Astrocyte (in vitro differentiated cells and primary cell): ENCODE results near the gene PTPRT. TPM values are rescaled to one million over a fixed set of nuclear protein-coding genes. Genes with fewer than 3 reads are reported as not detected.

Experiments used
- DNase-seq: peaks from one replicate; pipeline ENCODE4 v3.0.0-alpha.2; 2010; ENCODE audit warnings: low read depth
- FAIRE-seq: peaks from 2 replicates; lab custom pipeline; 2011; peaks lifted over from hg19 to GRCh38; lab: Jason Lieb, UNC
- H2AFZ ChIP-seq: 2 replicates; pipeline ENCODE4 v1.6.0; 2012; ENCODE audit warnings: low read depth, low read length, inconsistent platforms
- H3K27ac ChIP-seq: 2 replicates; pipeline ENCODE4 v1.5.1; 2011; ENCODE audit warnings: low read depth, low read length, inconsistent platforms
- H3K27me3 ChIP-seq: 2 replicates; pipeline ENCODE4 v1.6.0; 2011; ENCODE audit warnings: low read length, inconsistent platforms; ENCODE audit not compliant: insufficient read depth
- H3K36me3 ChIP-seq: 2 replicates; pipeline ENCODE4 v1.5.1; 2011; ENCODE audit warnings: low read length, inconsistent platforms; ENCODE audit not compliant: insufficient read depth
- H3K4me1 ChIP-seq: 2 replicates; pipeline ENCODE4 v1.5.1; 2011; ENCODE audit warnings: low read length, inconsistent platforms; ENCODE audit not compliant: insufficient read depth
- H3K4me2 ChIP-seq: 2 replicates; pipeline ENCODE4 v1.6.0; 2012; ENCODE audit warnings: low read length, inconsistent platforms
- H3K4me3 ChIP-seq: 2 replicates; pipeline ENCODE4 v1.5.1; 2011; ENCODE audit warnings: low read depth, mild to moderate bottlenecking, low read length, inconsistent platforms; ENCODE audit not compliant: insufficient read depth
- H3K79me2 ChIP-seq: 2 replicates; pipeline ENCODE4 v1.6.0; 2012; ENCODE audit warnings: mild to moderate bottlenecking, low read length, inconsistent platforms; ENCODE audit not compliant: insufficient read depth
- H3K9ac ChIP-seq: 2 replicates; pipeline ENCODE4 v1.6.0; 2012; ENCODE audit warnings: mild to moderate bottlenecking, low read length, inconsistent platforms
- H3K9me3 ChIP-seq: 2 replicates; pipeline ENCODE4 v1.5.1; 2012; ENCODE audit warnings: low read depth, mild to moderate bottlenecking, low read length, inconsistent platforms; ENCODE audit not compliant: insufficient read depth
- H4K20me1 ChIP-seq: 2 replicates; pipeline ENCODE4 v1.6.0; 2012; ENCODE audit warnings: low read length, inconsistent platforms; ENCODE audit not compliant: insufficient read depth
- H3K27ac Mint-ChIP-seq: one replicate; pipeline ENCODE4 v1.8.0; 2021; ENCODE audit warnings: mild to moderate bottlenecking, mixed read lengths; ENCODE audit not compliant: unreplicated experiment
- H3K27me3 Mint-ChIP-seq: one replicate; pipeline ENCODE4 v1.8.0; 2021; ENCODE audit warnings: low read depth, mixed read lengths; ENCODE audit not compliant: unreplicated experiment
- H3K36me3 Mint-ChIP-seq: one replicate; pipeline ENCODE4 v1.8.0; 2021; ENCODE audit warnings: low read depth, mixed read lengths; ENCODE audit not compliant: unreplicated experiment
- H3K4me1 Mint-ChIP-seq: one replicate; pipeline ENCODE4 v1.8.0; 2021; ENCODE audit warnings: low read depth, mixed read lengths; ENCODE audit not compliant: unreplicated experiment
- H3K4me3 Mint-ChIP-seq: one replicate; pipeline ENCODE4 v1.8.0; 2021; ENCODE audit warnings: mild to moderate bottlenecking, moderate library complexity, mixed read lengths; ENCODE audit not compliant: unreplicated experiment
- H3K9me3 Mint-ChIP-seq: one replicate; pipeline ENCODE4 v1.8.0; 2021; ENCODE audit warnings: mild to moderate bottlenecking, mixed read lengths; ENCODE audit not compliant: unreplicated experiment
- CTCF ChIP-seq: IDR thresholded peaks from 2 replicates; pipeline ENCODE4 v1.5.1; 2011; ENCODE audit warnings: low read depth, mild to moderate bottlenecking, inconsistent platforms, low read length, moderate library complexity; ENCODE audit not compliant: insufficient read depth
- EZH2 ChIP-seq: IDR thresholded peaks from 2 replicates; pipeline ENCODE4 v1.6.1; 2012; ENCODE audit warnings: mild to moderate bottlenecking, low read length, inconsistent platforms; ENCODE audit not compliant: insufficient read depth
- total RNA-seq: library from RNA; stranded (reverse); gene quantifications from 2 replicates; pipeline ENCODE4 v1.2.1, GENCODE V29; 2021

The PTPRT gene
- total RNA-seq, 1 donor from 2014 or later: 0.25 TPM

- no peak overlapping the region for H3K27ac Mint-ChIP-seq
- no peak overlapping the region for H3K4me3 Mint-ChIP-seq
- Histone ChIP-seq H3K4me3 (no peak overlapping the region), H3K27ac (no peak overlapping the region), H3K79me2 (no peaks in the 10 kb centered on the region), H3K36me3 (no peaks in the 10 kb centered on the region), H3K9ac (no peak overlapping the region), H3K27me3 (peaks cover 8% of the 10 kb centered on the region), H3K4me2 (no peak overlapping the region), H2AFZ (no peak overlapping the region), H4K20me1 (no peaks in the 10 kb centered on the region), H3K9me3 (no peaks in the 10 kb centered on the region), H3K4me1 (no peaks in the 10 kb centered on the region)
- no peak for DNase-seq
- peaks cover 20% of the 10 kb centered on the region for H3K27me3 Mint-ChIP-seq
- no peaks in the 10 kb centered on the region for H3K4me1 Mint-ChIP-seq
- no peak for TF ChIP-seq EZH2
- no peak for TF ChIP-seq CTCF
- H3K9me3 Mint-ChIP-seq: peaks cover 16% of the 10 kb centered on the region
- FAIRE-seq: no peak
- no peaks in the 10 kb centered on the region for H3K36me3 Mint-ChIP-seq
Measured at GRCh38 chr20:43186312-43186711, 3.4 kb downstream of the PTPRT start.

GRCh38 chr20:43185901-43186300 is 3.8 kb downstream of the PTPRT start:
- H3K9ac ChIP-seq: no peak overlapping the region
- no peaks in the 10 kb centered on the region for H3K4me1 ChIP-seq
- H3K79me2 ChIP-seq: no peaks in the 10 kb centered on the region
- DNase-seq (no peak), FAIRE-seq (no peak)
- H3K4me2 ChIP-seq: no peak overlapping the region
- Mint-ChIP-seq H3K36me3 (no peaks in the 10 kb centered on the region), H3K4me1 (no peaks in the 10 kb centered on the region), H3K27ac (no peak overlapping the region), H3K27me3 (peaks cover 17% of the 10 kb centered on the region), H3K4me3 (no peak overlapping the region), H3K9me3 (peaks cover 16% of the 10 kb centered on the region)
- H3K36me3 ChIP-seq: no peaks in the 10 kb centered on the region
- no peak for TF ChIP-seq CTCF
- TF ChIP-seq EZH2: no peak
- no peaks in the 10 kb centered on the region for H4K20me1 ChIP-seq
- peaks cover 8% of the 10 kb centered on the region for H3K27me3 ChIP-seq
- H3K27ac ChIP-seq: no peak overlapping the region
- H3K4me3 ChIP-seq: no peak overlapping the region
- no peaks in the 10 kb centered on the region for H3K9me3 ChIP-seq
- H2AFZ ChIP-seq: no peak overlapping the region

- H4K20me1 ChIP-seq: no peaks in the 10 kb centered on the region
- no peaks in the 10 kb centered on the region for H3K9me3 ChIP-seq
- no peaks in the 10 kb centered on the region for H3K36me3 Mint-ChIP-seq
- peaks cover 16% of the 10 kb centered on the region for H3K9me3 Mint-ChIP-seq
- H3K27me3 Mint-ChIP-seq: peaks cover 8% of the 10 kb centered on the region
- H3K27ac ChIP-seq: no peak overlapping the region
- H3K4me3 Mint-ChIP-seq: no peak overlapping the region
- H3K4me1 Mint-ChIP-seq: no peaks in the 10 kb centered on the region
- H3K4me2 ChIP-seq: no peak overlapping the region
- no peak overlapping the region for H3K9ac ChIP-seq
- TF ChIP-seq EZH2: no peak
- no peak for TF ChIP-seq CTCF
- DNase-seq (no peak), FAIRE-seq (no peak)
- H3K27me3 ChIP-seq: peaks cover 5% of the 10 kb centered on the region
- H3K79me2 ChIP-seq: no peaks in the 10 kb centered on the region
- no peak overlapping the region for H3K4me3 ChIP-seq
- H3K4me1 ChIP-seq: no peaks in the 10 kb centered on the region
- no peak overlapping the region for H3K27ac Mint-ChIP-seq
- no peak overlapping the region for H2AFZ ChIP-seq
- H3K36me3 ChIP-seq: no peaks in the 10 kb centered on the region
Measured at GRCh38 chr20:43183536-43184070, 6.1 kb downstream of the PTPRT start.
